Thoracic aorta (tissue), 2 donors: ENCODE results near the gene TOM1. TPM values are rescaled to one million over a fixed set of nuclear protein-coding genes. Genes with fewer than 3 reads are reported as not detected.

Experiments used
- ATAC-seq: fragments of 150-250 bp; one replicate; pipeline ENCODE4 v1.8.0; 2017; ENCODE audit warnings: low read depth; ENCODE audit not compliant: insufficient number of reproducible peaks, low FRiP score
- DNase-seq: peaks from one replicate; pipeline ENCODE4 v3.0.0-alpha.2; 2020; ENCODE audit warnings: low spot score
- H3K27ac ChIP-seq, 2 donors: fragments of 200-600 bp; sonication (generic); 1 replicate in 1 of 2; 2 replicates in 1 of 2; pipeline ENCODE4 v1.5.1; 2016; ENCODE audit warnings: mild to moderate bottlenecking in 2 of 2, moderate library complexity in 2 of 2
- H3K27me3 ChIP-seq: fragments of 200-600 bp; sonication (generic); replicated peaks from 2 replicates; pipeline ENCODE4 v1.6.0; 2016; ENCODE audit warnings: mild to moderate bottlenecking; ENCODE audit not compliant: insufficient read depth
- H3K36me3 ChIP-seq: fragments of 200-600 bp; sonication (generic); one replicate; pipeline ENCODE4 v1.5.1; 2016
- H3K4me1 ChIP-seq, 2 donors: fragments of 200-600 bp; sonication (generic); 1 replicate in 1 of 2; 2 replicates in 1 of 2; pipeline versions ENCODE4 v1.5.1 to v1.6.0; 2016; ENCODE audit warnings: low read depth in 2 of 2, mild to moderate bottlenecking in 1 of 2; ENCODE audit not compliant: control insufficient read depth in 1 of 2
- H3K4me3 ChIP-seq: fragments of 200-600 bp; sonication (generic); 2 replicates; pipeline ENCODE4 v1.5.1; 2016; ENCODE audit warnings: mild to moderate bottlenecking
- H3K9me3 ChIP-seq: fragments of 200-600 bp; sonication (generic); 2 replicates; pipeline ENCODE4 v1.5.1; 2016
- total RNA-seq, 2 donors: library from RNA; depleted of rRNA; stranded (reverse); fragments of >200 nt; gene quantifications; one replicate each; pipeline versions ENCODE4 v1.1.0 to v1.2.3, GENCODE V29; 2016
- TF ChIP-seq, protein P1 (sequence below): fragments of 200-600 bp; sonication (generic); IDR thresholded peaks from one replicate; pipeline ENCODE4 v1.5.1; 2019; ENCODE audit warnings: antibody characterized with exemption

Gene TOM1
- total RNA-seq, 2 donors from 2014 or later: 64.7 to 78.4 TPM

DNA sequence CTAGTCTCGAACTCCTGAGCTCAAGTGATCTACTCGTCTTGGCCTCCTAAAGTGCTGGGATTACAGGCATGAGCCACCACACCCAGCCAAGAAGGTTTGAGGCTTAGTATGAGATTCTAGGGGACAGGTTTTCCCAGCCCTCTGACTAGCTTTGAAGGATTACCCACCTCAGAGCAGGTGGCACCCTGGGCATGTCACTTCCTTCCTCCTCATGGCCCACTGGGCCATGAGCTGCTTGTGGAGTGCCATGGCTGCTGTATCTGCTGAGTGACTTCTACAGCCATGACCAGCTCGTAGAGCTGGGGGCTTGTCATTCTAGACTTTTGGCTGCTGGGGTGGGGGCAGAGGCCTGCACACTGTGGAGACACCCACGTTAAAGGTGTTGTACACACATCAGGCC is 25.1 kb downstream of the TOM1 start:
- H3K4me1 ChIP-seq: peaks cover 0 to 5% of the 10 kb centered on the region in 2 donors
- H3K27me3 ChIP-seq: no peaks in the 10 kb centered on the region
- H3K9me3 ChIP-seq: no peaks in the 10 kb centered on the region
- ATAC-seq: no peak
- H3K27ac ChIP-seq: no peak overlapping the region
- H3K4me3 ChIP-seq: no peak overlapping the region
- peaks cover 54% of the 10 kb centered on the region for H3K36me3 ChIP-seq
- no peak for DNase-seq
- TF ChIP-seq, protein P1, sequence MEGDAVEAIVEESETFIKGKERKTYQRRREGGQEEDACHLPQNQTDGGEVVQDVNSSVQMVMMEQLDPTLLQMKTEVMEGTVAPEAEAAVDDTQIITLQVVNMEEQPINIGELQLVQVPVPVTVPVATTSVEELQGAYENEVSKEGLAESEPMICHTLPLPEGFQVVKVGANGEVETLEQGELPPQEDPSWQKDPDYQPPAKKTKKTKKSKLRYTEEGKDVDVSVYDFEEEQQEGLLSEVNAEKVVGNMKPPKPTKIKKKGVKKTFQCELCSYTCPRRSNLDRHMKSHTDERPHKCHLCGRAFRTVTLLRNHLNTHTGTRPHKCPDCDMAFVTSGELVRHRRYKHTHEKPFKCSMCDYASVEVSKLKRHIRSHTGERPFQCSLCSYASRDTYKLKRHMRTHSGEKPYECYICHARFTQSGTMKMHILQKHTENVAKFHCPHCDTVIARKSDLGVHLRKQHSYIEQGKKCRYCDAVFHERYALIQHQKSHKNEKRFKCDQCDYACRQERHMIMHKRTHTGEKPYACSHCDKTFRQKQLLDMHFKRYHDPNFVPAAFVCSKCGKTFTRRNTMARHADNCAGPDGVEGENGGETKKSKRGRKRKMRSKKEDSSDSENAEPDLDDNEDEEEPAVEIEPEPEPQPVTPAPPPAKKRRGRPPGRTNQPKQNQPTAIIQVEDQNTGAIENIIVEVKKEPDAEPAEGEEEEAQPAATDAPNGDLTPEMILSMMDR: no peak

DNA sequence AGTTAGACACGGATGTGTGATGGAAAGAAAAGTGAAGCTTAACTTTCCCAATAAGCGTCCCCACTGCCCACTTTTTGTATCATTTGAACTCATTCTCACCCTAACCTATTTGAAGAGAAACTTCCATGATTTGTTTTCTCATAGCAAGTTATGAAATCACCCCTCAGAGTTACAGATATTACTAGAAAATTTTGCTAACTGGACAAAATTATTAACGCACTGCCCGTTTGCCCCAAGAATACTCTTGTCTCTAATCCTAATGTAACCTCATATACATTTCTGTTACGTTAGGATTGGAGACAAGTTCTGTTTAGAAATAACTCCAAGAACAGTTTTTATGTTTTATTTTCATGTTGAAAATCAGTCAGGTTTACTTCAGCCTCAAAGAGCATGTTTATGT is 25.5 kb downstream of the TOM1 start:
- ATAC-seq (no peak), DNase-seq (no peak)
- Histone ChIP-seq H3K4me3 (no peak overlapping the region), H3K4me1 (peaks cover 0 to 5% of the 10 kb centered on the region in 2 donors), H3K36me3 (peaks cover 55% of the 10 kb centered on the region), H3K27ac (no peak overlapping the region), H3K27me3 (no peaks in the 10 kb centered on the region), H3K9me3 (no peaks in the 10 kb centered on the region)
- TF ChIP-seq, protein P1: no peak

DNA sequence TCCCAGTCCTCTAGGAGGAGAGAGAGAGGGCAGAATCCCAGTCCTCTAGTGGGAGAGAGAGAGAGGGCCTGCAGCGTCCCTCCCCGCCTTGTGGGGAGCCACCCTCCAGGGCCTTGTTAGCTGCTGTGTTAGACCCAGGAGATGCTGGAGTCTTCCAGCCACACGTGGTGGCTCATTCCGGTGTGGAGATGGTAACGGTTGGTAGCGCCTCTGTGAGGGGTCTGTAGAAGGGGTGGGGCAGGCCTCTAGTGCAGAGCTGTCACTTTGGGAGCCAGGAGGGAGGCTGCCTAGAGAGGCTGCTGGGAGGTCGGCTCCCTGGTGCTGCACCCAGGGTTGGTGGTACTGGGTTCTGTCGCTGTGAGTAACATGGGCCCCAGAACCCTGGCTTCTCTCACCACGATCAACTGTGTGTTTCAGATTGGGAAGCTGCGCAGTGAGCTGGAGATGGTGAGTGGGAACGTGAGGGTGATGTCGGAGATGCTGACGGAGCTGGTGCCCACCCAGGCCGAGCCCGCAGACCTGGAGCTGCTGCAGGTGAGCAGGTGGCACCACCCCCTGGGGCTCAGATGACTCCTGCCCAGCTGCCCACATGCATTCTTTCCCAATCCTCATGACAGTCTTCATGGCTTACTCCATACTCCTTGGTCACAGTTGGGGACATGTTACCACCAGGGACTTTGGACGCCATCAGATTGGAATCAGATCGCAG is 27.3 kb downstream of the TOM1 start:
- Histone ChIP-seq H3K9me3 (no peaks in the 10 kb centered on the region), H3K4me1 (peaks cover 0 to 5% of the 10 kb centered on the region in 2 donors), H3K36me3 (peaks cover 60% of the 10 kb centered on the region), H3K27me3 (no peaks in the 10 kb centered on the region), H3K27ac (no peak overlapping the region), H3K4me3 (no peak overlapping the region)
- no peak for ATAC-seq
- TF ChIP-seq, protein P1: no peak
- no peak for DNase-seq

DNA sequence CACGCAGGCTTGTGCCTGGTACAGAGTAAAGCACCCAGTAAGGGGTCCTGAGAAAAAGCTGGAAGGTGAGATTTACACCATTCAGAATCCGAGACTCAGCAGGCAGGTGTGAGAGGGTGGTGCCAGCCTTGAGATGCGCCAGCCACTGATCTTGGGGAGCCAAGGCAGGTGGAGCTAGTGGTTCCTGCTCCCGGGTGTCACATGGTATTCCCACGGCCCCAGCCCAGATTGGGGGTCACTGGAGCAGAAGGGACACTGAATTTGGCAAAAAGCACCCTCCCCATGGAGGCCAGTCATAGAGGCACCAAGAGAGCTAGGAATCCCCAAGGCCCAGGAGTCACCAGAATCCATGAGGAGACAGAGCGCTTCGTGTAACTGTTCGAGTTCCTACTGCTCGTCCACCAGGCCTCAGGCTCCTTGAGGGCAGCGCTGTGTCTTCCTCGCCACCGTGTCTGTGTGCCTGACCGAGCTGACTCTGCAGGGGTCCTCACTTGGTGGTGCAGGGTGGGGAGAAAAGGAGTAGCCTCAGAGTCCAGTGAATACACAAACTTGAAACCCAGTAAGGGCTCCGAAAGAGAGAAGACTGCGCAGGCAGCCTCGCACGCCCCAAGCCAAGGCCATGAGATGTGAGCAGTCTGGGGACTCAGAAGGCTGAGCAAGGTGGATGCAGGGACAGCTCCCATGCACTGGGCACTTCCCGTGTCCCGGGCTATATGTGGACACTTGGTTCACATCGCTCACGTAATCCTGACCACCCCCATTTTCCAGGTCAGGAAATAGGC is 28.2 kb downstream of the TOM1 start:
- Histone ChIP-seq H3K9me3 (no peaks in the 10 kb centered on the region), H3K4me3 (no peak overlapping the region), H3K27ac (no peak overlapping the region), H3K4me1 (peaks cover 0 to 5% of the 10 kb centered on the region in 2 donors), H3K36me3 (peaks cover 62% of the 10 kb centered on the region), H3K27me3 (no peaks in the 10 kb centered on the region)
- TF ChIP-seq, protein P1: no peak
- no peak for ATAC-seq
- no peak for DNase-seq

DNA sequence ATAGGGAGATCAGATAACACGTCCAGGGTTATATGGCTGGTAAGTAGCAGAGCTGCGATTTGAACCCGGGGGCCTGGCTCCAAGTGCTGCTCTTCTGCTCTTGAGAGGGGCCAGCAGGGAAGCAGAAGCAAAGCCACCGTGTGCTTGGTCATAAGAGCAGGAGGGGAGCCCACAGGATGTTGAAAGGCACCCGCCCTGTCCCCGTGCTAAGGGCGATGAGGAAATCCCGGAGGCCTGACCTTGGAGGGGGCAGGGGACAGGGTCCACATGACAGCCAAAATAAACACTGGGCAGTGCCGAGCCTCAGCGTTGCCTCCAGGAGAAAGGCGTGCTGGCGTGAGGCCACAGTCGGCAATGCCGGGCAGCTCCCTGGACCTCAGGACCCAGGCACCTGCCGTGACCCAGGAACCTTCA is 28.8 kb downstream of the TOM1 start:
- H3K4me3 ChIP-seq: no peak overlapping the region
- H3K27me3 ChIP-seq: no peaks in the 10 kb centered on the region
- ATAC-seq: no peak
- no peak overlapping the region for H3K27ac ChIP-seq
- TF ChIP-seq, protein P1: no peak
- no peak for DNase-seq
- H3K9me3 ChIP-seq: no peaks in the 10 kb centered on the region
- peaks cover 0 to 5% of the 10 kb centered on the region in 2 donors for H3K4me1 ChIP-seq
- H3K36me3 ChIP-seq: peaks cover 62% of the 10 kb centered on the region
